T47D (cell line): Measurements from ENCODE around the gene RIN1.
"Not testable (repeated sequence)": the region's sequence is repeated elsewhere in the genome, so short reads cannot be mapped to it uniquely, and the experiment has no call there.

ENCODE experiments used
- DNase-seq, 2 experiments: peaks; one replicate each; pipeline versions ENCODE4 v3.0.0 to v3.0.0-alpha.2; 2011 to 2012; ENCODE audit warnings: low read depth in 1 of 2, low spot score in 1 of 2
- JUND ChIP-seq: IDR thresholded peaks from 2 replicates; pipeline ENCODE4 v1.6.1; 2012; ENCODE audit warnings: low read depth
- in situ Hi-C: cut with HindIII; loops from 2 replicates; pipeline ENCODE4 v1.10.0; 2016; ENCODE audit warnings: low sequenced_read_pairs, low pct_unique_long_range_greater_than_20kb

The RIN1 gene

GRCh38 chr11:66328302-66329144 is 7.7 kb downstream of the RIN1 start:
- TF ChIP-seq JUND = no peak
- in situ Hi-C loops = no loop called here

GRCh38 chr11:66328031-66328301 is 8.3 kb downstream of the RIN1 start:
- no peak for DNase-seq
- in situ Hi-C loops = no loop called here
- TF ChIP-seq JUND = no peak

More at GRCh38 chr11:66328302-66329144, 7.7 kb downstream of the RIN1 start:
- DNase-seq = peak; percentile 78 to 90

GRCh38 chr11:66327171-66328030 is 8.8 kb downstream of the RIN1 start:
- in situ Hi-C loops = no loop called here
- DNase-seq = no peak
- no peak for TF ChIP-seq JUND

GRCh38 chr11:66326261-66327111 is 9.7 kb downstream of the RIN1 start:
- in situ Hi-C loops = no loop called here
- no peak for DNase-seq
- no peak for TF ChIP-seq JUND

GRCh38 chr11:66325263-66325671 is 11.0 kb downstream of the RIN1 start:
- in situ Hi-C loops = no loop called here
- no peak for DNase-seq
- TF ChIP-seq JUND = no peak

GRCh38 chr11:66324664-66325063 is 11.6 kb downstream of the RIN1 start:
- no peak for TF ChIP-seq JUND
- no peak for DNase-seq
- in situ Hi-C loops = no loop called here

- TF ChIP-seq JUND = no peak
- in situ Hi-C loops = no loop called here
- DNase-seq = no peak
Measured at GRCh38 chr11:66323684-66324083, 12.6 kb downstream of the RIN1 start.

- TF ChIP-seq JUND = no peak
- in situ Hi-C loops = no loop called here
- DNase-seq = no peak
Measured at GRCh38 chr11:66322732-66323427, 13.4 kb downstream of the RIN1 start.

GRCh38 chr11:66321606-66322005 is 14.6 kb downstream of the RIN1 start:
- no peak for DNase-seq
- TF ChIP-seq JUND = no peak
- in situ Hi-C loops = no loop called here

- in situ Hi-C loops, DNase-seq: not testable (repeated sequence)
Measured at GRCh38 chr11:66320748-66321147, 15.5 kb downstream of the RIN1 start.

GRCh38 chr11:66320289-66320688 is 15.9 kb downstream of the RIN1 start:
- in situ Hi-C loops, DNase-seq: not testable (repeated sequence)

GRCh38 chr11:66318600-66318970 is 17.6 kb downstream of the RIN1 start:
- in situ Hi-C loops = no loop called here
- no peak for TF ChIP-seq JUND
- DNase-seq = no peak
